ENCODE results near the gene WDR45B. TPM values are rescaled to one million over a fixed set of nuclear protein-coding genes. Genes with fewer than 3 reads are reported as not detected.
A peak's percentile ranks its signal among the peaks of the same experiment; 100 is the strongest.

Gene WDR45B
- total RNA-seq, 1 experiment from 2014 or later = 110 TPM

- Mint-ChIP-seq H3K9me3 (peaks cover 0 to 8% of the 10 kb centered on the region in 2 experiments; a peak in 1 of 5 replicates), H3K36me3 (ENCODE audit: insufficient read depth in 1 of 3, low read depth in 3 of 3) (no peaks in the 10 kb centered on the region; a peak in 1 of 7 replicates), H3K27me3 (ENCODE audit: low read depth) (no peaks in the 10 kb centered on the region), H3K4me1 (peaks cover under 1 to 1% of the 10 kb centered on the region in 2 experiments; a peak in 3 of 4 replicates), H3K27ac (0 out of 7 replicates have a peak overlapping the region, but pooled peaks of 1 of the 3 experiments have one; percentile 55), H3K4me3 (no peak overlapping the region)
- Histone ChIP-seq H2BK5ac (ENCODE audit: insufficient read length, low read length) (no peak overlapping the region), H2BK12ac (ENCODE audit: insufficient read length, low read depth, low read length) (no peak overlapping the region), H3K4me1 (ENCODE audit: insufficient read depth, low read length) (no peaks in the 10 kb centered on the region), H4K5ac (ENCODE audit: insufficient read length, low read depth, low read length) (peak overlapping the region; percentile 11), H4K8ac (replicated peaks; ENCODE audit: insufficient read length, low read depth, low read length) (peak overlapping the region; percentile 17), H3K4ac (ENCODE audit: low read depth, low read length) (no peak overlapping the region), H2AFZ (ENCODE audit: low read length) (no peak overlapping the region), H4K91ac (ENCODE audit: insufficient read length, low read depth, low read length) (no peak overlapping the region), H3K14ac (ENCODE audit: insufficient read depth, low read length) (no peak overlapping the region), H3K9ac (ENCODE audit: extremely low read depth, insufficient read length, low read length) (no peak overlapping the region), H3K23me2 (ENCODE audit: insufficient read length, low read depth, low read length, poor library complexity, severe bottlenecking) (no peaks in the 10 kb centered on the region), H4K20me1 (ENCODE audit: control insufficient read depth, insufficient read depth, insufficient read length) (no peaks in the 10 kb centered on the region), H3K23ac (ENCODE audit: insufficient read length, low read depth, low read length) (no peak overlapping the region), H3K4me2 (ENCODE audit: insufficient read depth, insufficient read length, low read length) (no peak overlapping the region), H3K27ac (ENCODE audit: insufficient read length, low read depth, low read length) (no peak overlapping the region), H3K79me1 (ENCODE audit: insufficient read depth, low read depth, low read length, poor library complexity, severe bottlenecking) (no peaks in the 10 kb centered on the region), H3K27me3 (ENCODE audit: insufficient read depth, low read length) (no peaks in the 10 kb centered on the region), H2BK120ac (ENCODE audit: low read depth, low read length, poor library complexity, severe bottlenecking) (no peak overlapping the region), H3K18ac (ENCODE audit: insufficient read length, low read depth, low read length) (no peak overlapping the region), H2BK20ac (ENCODE audit: low read depth, low read length, poor library complexity, severe bottlenecking) (no peak overlapping the region), H3K56ac (ENCODE audit: insufficient read length, low read depth, low read length) (no peak overlapping the region), H3T11ph (ENCODE audit: low read length) (no peak overlapping the region), H3K9me3 (ENCODE audit: control insufficient read depth, low read depth, low read length) (no peaks in the 10 kb centered on the region), H3K79me2 (ENCODE audit: insufficient read depth, low read length) (no peaks in the 10 kb centered on the region), H2BK15ac (ENCODE audit: low read depth, low read length) (no peak overlapping the region), H2AK5ac (ENCODE audit: insufficient read length, low read length) (no peak overlapping the region)
- no CpG with 5 or more reads among the region's 15 CpGs for WGBS (ENCODE audit: extremely low coverage, insufficient read length, low lambda C conversion rate)
- no peak for DNase-seq
- TF ChIP-seq CTCF (conservative IDR thresholded peaks at IDR 0.05) = no peak
These were observed 11.6 kb upstream of the WDR45B start for GRCh38 chr17:82659886-82660285.
